Measurements from ENCODE around the gene COQ8B. TPM values are rescaled to one million over a fixed set of nuclear protein-coding genes. Genes with fewer than 3 reads are reported as not detected.

Gene COQ8B
- total RNA-seq, 1 experiment from 2014 or later: 62.9 TPM

GRCh38 chr19:40693150-40693788 is 23.4 kb downstream of the COQ8B start:
- ChIA-PET POLR2A (no interaction called here), CTCF (interaction anchor here (4.0 to 4.2 kb wide), 2 partner anchors 9 to 30 kb away, joined by 25 to 41 read pairs; no protein-coding TSS in a partner anchor)
- peaks cover 12% of the 10 kb centered on the region for H3K36me3 Mint-ChIP-seq
- peaks cover 6% of the 10 kb centered on the region for H3K4me1 Mint-ChIP-seq
- ATAC-seq (no peak), DNase-seq (ENCODE audit: low spot score) (no peak)
- H3K27ac Mint-ChIP-seq: no peak overlapping the region
- H3K27me3 Mint-ChIP-seq (ENCODE audit: low read depth): no peaks in the 10 kb centered on the region
- no peaks in the 10 kb centered on the region for H3K9me3 Mint-ChIP-seq
- H3K4me3 Mint-ChIP-seq: no peak overlapping the region
- no peak for TF ChIP-seq PRDM15 (CRISPR knock-in tag; IDR thresholded peaks at IDR 0.05)
- no peak for TF ChIP-seq TEAD4 (CRISPR knock-in tag; IDR thresholded peaks at IDR 0.05)
- no peak for TF ChIP-seq ZMAT4 (CRISPR knock-in tag; IDR thresholded peaks at IDR 0.05)
- no peak for TF ChIP-seq IRF2 (CRISPR knock-in tag; IDR thresholded peaks at IDR 0.05; ENCODE audit: borderline replicate concordance, low read depth)
- TF ChIP-seq NFYB (CRISPR knock-in tag; conservative IDR thresholded peaks at IDR 0.05; ENCODE audit: low read depth): no peak
- TF ChIP-seq RELA (CRISPR knock-in tag; IDR thresholded peaks at IDR 0.05; ENCODE audit: borderline replicate concordance): no peak
- TF ChIP-seq, protein P1, sequence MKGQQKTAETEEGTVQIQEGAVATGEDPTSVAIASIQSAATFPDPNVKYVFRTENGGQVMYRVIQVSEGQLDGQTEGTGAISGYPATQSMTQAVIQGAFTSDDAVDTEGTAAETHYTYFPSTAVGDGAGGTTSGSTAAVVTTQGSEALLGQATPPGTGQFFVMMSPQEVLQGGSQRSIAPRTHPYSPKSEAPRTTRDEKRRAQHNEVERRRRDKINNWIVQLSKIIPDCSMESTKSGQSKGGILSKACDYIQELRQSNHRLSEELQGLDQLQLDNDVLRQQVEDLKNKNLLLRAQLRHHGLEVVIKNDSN (CRISPR knock-in tag; IDR thresholded peaks at IDR 0.05): no peak
- TF ChIP-seq, protein P2, sequence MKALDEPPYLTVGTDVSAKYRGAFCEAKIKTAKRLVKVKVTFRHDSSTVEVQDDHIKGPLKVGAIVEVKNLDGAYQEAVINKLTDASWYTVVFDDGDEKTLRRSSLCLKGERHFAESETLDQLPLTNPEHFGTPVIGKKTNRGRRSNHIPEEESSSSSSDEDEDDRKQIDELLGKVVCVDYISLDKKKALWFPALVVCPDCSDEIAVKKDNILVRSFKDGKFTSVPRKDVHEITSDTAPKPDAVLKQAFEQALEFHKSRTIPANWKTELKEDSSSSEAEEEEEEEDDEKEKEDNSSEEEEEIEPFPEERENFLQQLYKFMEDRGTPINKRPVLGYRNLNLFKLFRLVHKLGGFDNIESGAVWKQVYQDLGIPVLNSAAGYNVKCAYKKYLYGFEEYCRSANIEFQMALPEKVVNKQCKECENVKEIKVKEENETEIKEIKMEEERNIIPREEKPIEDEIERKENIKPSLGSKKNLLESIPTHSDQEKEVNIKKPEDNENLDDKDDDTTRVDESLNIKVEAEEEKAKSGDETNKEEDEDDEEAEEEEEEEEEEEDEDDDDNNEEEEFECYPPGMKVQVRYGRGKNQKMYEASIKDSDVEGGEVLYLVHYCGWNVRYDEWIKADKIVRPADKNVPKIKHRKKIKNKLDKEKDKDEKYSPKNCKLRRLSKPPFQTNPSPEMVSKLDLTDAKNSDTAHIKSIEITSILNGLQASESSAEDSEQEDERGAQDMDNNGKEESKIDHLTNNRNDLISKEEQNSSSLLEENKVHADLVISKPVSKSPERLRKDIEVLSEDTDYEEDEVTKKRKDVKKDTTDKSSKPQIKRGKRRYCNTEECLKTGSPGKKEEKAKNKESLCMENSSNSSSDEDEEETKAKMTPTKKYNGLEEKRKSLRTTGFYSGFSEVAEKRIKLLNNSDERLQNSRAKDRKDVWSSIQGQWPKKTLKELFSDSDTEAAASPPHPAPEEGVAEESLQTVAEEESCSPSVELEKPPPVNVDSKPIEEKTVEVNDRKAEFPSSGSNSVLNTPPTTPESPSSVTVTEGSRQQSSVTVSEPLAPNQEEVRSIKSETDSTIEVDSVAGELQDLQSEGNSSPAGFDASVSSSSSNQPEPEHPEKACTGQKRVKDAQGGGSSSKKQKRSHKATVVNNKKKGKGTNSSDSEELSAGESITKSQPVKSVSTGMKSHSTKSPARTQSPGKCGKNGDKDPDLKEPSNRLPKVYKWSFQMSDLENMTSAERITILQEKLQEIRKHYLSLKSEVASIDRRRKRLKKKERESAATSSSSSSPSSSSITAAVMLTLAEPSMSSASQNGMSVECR (CRISPR knock-in tag; IDR thresholded peaks at IDR 0.05; ENCODE audit: borderline replicate concordance): no peak
- no peak for TF ChIP-seq ZNF317 (CRISPR knock-in tag; IDR thresholded peaks at IDR 0.05; ENCODE audit: borderline replicate concordance, low read depth)

DNA sequence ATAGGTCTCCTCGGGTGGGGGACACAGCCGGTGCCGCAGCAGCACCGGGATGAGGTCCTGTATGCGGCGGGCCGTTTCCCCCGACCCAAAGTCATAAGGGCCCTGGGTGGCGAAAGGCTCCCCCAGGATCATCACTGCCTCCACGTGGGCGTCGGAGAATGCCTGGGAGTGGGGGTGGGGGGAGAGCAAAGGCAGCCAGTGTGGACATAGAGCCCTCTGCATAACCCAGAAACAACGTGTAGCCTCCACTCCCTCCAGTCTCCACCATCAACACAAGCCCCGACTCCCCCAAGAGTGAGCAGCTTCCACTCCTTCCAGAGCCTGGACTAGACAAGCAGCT is 24.5 kb downstream of the COQ8B start:
- DNase-seq (ENCODE audit: low spot score) (no peak), ATAC-seq (no peak)
- CTCF ChIA-PET: interaction anchor here (1.4 to 4.2 kb wide), 3 partner anchors 10 to 29 kb away, joined by 5 to 41 read pairs (median 25); no protein-coding TSS in a partner anchor
- Mint-ChIP-seq H3K27me3 (ENCODE audit: low read depth) (no peaks in the 10 kb centered on the region), H3K4me1 (peaks cover 6% of the 10 kb centered on the region), H3K36me3 (peaks cover 10% of the 10 kb centered on the region), H3K27ac (no peak overlapping the region), H3K4me3 (0 out of 2 replicates have a peak overlapping the region, but pooled peaks have one; percentile 22), H3K9me3 (no peaks in the 10 kb centered on the region)
- POLR2A ChIA-PET: interaction anchor here (1.1 to 1.9 kb wide), 2 partner anchors 10 to 28 kb away, joined by 3 to 8 read pairs; no protein-coding TSS in a partner anchor
- TF ChIP-seq, protein P3, sequence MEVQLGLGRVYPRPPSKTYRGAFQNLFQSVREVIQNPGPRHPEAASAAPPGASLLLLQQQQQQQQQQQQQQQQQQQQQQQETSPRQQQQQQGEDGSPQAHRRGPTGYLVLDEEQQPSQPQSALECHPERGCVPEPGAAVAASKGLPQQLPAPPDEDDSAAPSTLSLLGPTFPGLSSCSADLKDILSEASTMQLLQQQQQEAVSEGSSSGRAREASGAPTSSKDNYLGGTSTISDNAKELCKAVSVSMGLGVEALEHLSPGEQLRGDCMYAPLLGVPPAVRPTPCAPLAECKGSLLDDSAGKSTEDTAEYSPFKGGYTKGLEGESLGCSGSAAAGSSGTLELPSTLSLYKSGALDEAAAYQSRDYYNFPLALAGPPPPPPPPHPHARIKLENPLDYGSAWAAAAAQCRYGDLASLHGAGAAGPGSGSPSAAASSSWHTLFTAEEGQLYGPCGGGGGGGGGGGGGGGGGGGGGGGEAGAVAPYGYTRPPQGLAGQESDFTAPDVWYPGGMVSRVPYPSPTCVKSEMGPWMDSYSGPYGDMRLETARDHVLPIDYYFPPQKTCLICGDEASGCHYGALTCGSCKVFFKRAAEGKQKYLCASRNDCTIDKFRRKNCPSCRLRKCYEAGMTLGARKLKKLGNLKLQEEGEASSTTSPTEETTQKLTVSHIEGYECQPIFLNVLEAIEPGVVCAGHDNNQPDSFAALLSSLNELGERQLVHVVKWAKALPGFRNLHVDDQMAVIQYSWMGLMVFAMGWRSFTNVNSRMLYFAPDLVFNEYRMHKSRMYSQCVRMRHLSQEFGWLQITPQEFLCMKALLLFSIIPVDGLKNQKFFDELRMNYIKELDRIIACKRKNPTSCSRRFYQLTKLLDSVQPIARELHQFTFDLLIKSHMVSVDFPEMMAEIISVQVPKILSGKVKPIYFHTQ (CRISPR knock-in tag; IDR thresholded peaks at IDR 0.05): no peak
- TF ChIP-seq, protein P4, sequence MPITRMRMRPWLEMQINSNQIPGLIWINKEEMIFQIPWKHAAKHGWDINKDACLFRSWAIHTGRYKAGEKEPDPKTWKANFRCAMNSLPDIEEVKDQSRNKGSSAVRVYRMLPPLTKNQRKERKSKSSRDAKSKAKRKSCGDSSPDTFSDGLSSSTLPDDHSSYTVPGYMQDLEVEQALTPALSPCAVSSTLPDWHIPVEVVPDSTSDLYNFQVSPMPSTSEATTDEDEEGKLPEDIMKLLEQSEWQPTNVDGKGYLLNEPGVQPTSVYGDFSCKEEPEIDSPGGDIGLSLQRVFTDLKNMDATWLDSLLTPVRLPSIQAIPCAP (CRISPR knock-in tag; IDR thresholded peaks at IDR 0.05): no peak
- TF ChIP-seq ZBTB21 (CRISPR knock-in tag; IDR thresholded peaks at IDR 0.05; ENCODE audit: borderline replicate concordance) (no peak), FOXK1 (CRISPR knock-in tag; IDR thresholded peaks at IDR 0.05) (no peak)
- TF ChIP-seq, protein P5, sequence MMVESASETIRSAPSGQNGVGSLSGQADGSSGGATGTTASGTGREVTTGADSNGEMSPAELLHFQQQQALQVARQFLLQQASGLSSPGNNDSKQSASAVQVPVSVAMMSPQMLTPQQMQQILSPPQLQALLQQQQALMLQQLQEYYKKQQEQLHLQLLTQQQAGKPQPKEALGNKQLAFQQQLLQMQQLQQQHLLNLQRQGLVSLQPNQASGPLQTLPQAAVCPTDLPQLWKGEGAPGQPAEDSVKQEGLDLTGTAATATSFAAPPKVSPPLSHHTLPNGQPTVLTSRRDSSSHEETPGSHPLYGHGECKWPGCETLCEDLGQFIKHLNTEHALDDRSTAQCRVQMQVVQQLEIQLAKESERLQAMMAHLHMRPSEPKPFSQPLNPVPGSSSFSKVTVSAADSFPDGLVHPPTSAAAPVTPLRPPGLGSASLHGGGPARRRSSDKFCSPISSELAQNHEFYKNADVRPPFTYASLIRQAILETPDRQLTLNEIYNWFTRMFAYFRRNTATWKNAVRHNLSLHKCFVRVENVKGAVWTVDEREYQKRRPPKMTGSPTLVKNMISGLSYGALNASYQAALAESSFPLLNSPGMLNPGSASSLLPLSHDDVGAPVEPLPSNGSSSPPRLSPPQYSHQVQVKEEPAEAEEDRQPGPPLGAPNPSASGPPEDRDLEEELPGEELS (CRISPR knock-in tag; IDR thresholded peaks at IDR 0.05): no peak

All from WTC11 (cell line).